Duodenal mucosa (tissue), 2 donors: ENCODE measurements around the gene GNGT1.
"Not testable (repeated sequence)": the region's sequence is repeated elsewhere in the genome, so short reads cannot be mapped to it uniquely, and the experiment has no call there.

Experiments
- H3K27ac ChIP-seq: one replicate; pipeline ENCODE4 v1.7.0; 2013; ENCODE audit warnings: low read depth, low read length
- H3K27me3 ChIP-seq, 2 donors: one replicate each; pipeline ENCODE4 v1.7.0; 2013; ENCODE audit warnings: low read length in 2 of 2, control low read depth in 1 of 2; ENCODE audit not compliant: insufficient read depth in 2 of 2, control insufficient read depth in 1 of 2
- H3K36me3 ChIP-seq, 2 donors: one replicate each; pipeline ENCODE4 v1.7.0; 2013; ENCODE audit warnings: low read length in 2 of 2, control low read depth in 1 of 2; ENCODE audit not compliant: insufficient read depth in 2 of 2, control insufficient read depth in 1 of 2
- H3K4me1 ChIP-seq, 2 donors: one replicate each; pipeline ENCODE4 v1.7.0; 2013; ENCODE audit warnings: low read length in 2 of 2, control low read depth in 1 of 2; ENCODE audit not compliant: insufficient read depth in 2 of 2, control insufficient read depth in 1 of 2
- H3K4me3 ChIP-seq, 2 donors: one replicate each; pipeline ENCODE4 v1.7.0; 2013; ENCODE audit warnings: low read length in 2 of 2, low read depth in 1 of 2
- H3K9ac ChIP-seq, 2 donors: one replicate each; pipeline ENCODE4 v1.7.0; 2013; ENCODE audit warnings: low read length in 2 of 2, low read depth in 1 of 2
- H3K9me3 ChIP-seq, 2 donors: one replicate each; pipeline ENCODE4 v1.7.0; 2013; ENCODE audit warnings: low read length in 2 of 2, control low read depth in 1 of 2; ENCODE audit not compliant: control insufficient read depth in 1 of 2

GNGT1 gene

DNA sequence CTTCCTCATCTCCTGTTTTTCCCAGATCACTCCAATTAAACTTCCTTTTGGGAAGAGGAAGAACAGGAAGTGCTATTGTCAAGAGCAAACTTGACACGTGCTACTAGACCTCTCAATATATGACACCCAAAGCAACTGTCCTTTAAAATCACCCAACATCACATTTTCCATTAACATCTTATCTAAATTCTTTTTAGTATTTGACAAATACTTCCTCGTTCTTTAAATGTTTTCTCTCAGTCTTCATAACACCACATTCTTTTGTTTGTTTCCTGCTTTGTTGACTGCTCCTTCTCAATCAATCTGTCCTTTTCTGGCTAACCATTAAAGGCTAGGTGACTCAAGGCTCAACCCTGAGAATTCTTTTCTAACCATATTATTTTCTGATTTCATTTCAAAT lies 8.7 kb upstream of the GNGT1 start:
- Histone ChIP-seq H3K36me3 (no peaks in the 10 kb centered on the region), H3K4me3 (no peak overlapping the region), H3K4me1 (no peaks in the 10 kb centered on the region), H3K27me3 (no peaks in the 10 kb centered on the region), H3K27ac (no peak overlapping the region), H3K9me3 (no peaks in the 10 kb centered on the region), H3K9ac (no peak overlapping the region)

DNA sequence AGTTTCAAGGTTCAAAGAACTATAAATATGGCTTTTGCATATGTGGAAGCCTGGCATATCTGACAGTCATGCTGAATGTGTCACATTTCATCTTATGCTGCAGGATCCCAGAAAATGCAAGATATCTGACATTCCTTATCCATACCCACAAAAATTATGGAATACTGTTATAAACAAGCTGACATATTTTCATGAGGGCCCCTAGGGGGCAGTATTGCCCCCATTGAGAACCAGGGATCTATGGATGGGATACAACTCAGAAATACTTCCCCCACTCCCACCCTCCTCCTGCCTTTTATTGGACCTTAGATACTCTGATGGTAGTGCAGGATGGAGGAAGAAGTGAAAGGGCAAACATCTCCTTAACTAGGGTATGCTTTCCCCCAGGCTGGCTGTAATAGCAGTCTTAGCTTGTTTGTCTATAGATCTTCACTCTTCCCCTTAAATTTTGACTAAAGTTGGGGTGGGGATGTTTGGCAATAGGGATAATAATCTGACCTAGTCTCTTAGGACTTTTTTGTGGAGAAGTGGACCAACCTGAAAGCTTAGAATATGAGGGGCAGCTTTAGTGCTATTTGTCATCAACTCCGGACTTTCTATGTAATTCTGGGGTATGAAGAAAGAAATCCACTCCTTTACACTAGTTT lies 3.5 kb upstream of the GNGT1 start:
- Histone ChIP-seq H3K9ac (no peak overlapping the region), H3K27ac (no peak overlapping the region), H3K9me3 (no peaks in the 10 kb centered on the region), H3K4me3 (no peak overlapping the region), H3K27me3 (no peaks in the 10 kb centered on the region), H3K36me3 (no peaks in the 10 kb centered on the region), H3K4me1 (no peaks in the 10 kb centered on the region)

DNA sequence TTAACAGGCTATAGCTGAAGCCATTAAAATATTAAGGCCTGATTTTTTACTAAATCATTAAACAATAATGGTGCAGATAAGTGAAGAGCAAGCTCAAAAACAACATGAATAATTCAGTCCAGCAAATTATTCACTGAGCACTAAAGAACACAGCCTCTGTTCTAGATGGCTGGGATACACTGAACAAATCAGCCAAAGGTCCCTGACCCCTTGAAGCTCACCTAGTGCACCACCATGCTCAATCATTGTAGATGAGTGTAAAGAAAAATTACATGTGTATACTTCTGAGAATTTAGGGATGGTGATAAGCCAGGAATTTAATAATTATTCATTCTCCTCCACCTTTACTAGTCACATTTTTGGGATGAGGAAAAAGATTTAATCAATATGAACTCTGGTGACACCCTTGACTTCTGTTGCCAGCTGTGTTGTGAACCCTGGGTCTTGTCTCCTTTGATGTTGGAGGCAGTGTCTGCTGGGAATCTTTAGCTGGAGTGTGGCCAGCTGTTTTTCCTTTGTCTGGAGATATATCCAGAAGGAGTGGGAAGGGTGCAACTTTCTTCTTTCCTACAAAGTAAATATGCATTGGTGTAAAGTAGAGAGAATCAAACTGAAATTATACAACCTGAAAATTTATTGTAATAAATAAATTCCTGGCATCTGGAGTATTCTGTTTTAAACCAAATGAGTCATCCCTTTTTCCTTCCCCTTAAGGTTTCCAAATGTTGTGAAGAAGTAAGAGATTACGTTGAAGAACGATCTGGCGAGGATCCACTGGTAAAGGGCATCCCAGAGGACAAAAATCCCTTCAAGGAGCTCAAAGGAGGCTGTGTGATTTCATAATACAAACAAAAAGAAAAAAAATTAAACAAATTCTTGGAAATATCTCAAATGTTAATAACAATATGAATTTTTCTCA lies 4.0 kb downstream of the GNGT1 start:
- Histone ChIP-seq H3K36me3 (no peaks in the 10 kb centered on the region), H3K9ac (no peak overlapping the region), H3K4me3 (no peak overlapping the region), H3K27me3 (no peaks in the 10 kb centered on the region), H3K27ac (no peak overlapping the region), H3K9me3 (no peaks in the 10 kb centered on the region), H3K4me1 (no peaks in the 10 kb centered on the region)

DNA sequence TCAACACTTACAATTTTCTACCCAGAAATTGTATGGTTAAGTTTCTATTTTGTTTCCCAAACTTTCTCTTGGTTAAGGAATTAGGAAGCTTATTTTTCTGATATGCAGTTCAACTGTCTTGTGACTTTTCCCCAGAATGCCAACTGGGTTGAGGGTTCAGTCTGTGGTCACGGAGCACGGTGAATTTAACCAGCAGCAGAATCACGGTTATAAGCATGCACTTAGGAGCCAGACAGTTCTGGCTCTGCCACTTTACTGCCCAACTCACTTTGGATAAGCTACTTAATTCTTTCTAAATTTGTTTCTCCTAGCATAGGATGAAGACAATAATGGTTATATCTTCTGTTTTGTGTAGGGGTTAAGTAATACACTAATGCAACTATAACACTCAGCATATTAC lies 4.9 kb downstream of the GNGT1 start:
- H3K36me3 ChIP-seq, H3K27ac ChIP-seq, H3K9ac ChIP-seq, H3K27me3 ChIP-seq, H3K9me3 ChIP-seq, H3K4me1 ChIP-seq, H3K4me3 ChIP-seq: not testable (repeated sequence)

GRCh38 chr7:93911661-93912060 lies 5.3 kb downstream of the GNGT1 start:
- not testable (repeated sequence) for H3K9ac ChIP-seq, H3K9me3 ChIP-seq

DNA sequence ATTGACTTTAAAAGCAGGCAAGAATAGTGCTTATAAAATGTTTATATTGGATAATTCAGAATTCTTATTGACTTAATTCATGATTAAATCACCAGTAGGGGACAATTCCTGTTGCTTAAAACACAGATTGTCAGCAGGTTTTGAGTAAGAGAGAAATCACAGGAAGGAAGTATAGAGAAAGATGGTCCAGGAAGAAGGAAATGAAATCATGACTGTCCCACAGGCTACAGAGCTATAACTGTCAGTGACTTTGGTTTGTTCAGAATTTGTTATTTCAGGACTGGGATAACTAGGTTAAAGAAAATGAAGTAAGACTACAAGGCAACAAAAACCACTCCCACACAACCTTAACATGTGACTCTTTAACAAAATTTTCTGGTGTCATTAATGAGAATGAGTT lies 6.8 kb downstream of the GNGT1 start:
- Histone ChIP-seq H3K9ac (no peak overlapping the region), H3K4me3 (no peak overlapping the region), H3K27me3 (no peaks in the 10 kb centered on the region), H3K9me3 (no peaks in the 10 kb centered on the region), H3K4me1 (no peaks in the 10 kb centered on the region), H3K27ac (no peak overlapping the region), H3K36me3 (no peaks in the 10 kb centered on the region)

More at GRCh38 chr7:93911661-93912060, 5.3 kb downstream of the GNGT1 start:
- H3K36me3 ChIP-seq, H3K4me1 ChIP-seq, H3K4me3 ChIP-seq, H3K27ac ChIP-seq, H3K27me3 ChIP-seq: not testable (repeated sequence)

- Histone ChIP-seq H3K27me3 (no peaks in the 10 kb centered on the region), H3K27ac (no peak overlapping the region), H3K4me3 (no peak overlapping the region), H3K9me3 (no peaks in the 10 kb centered on the region), H3K9ac (no peak overlapping the region), H3K36me3 (no peaks in the 10 kb centered on the region), H3K4me1 (no peaks in the 10 kb centered on the region)
These were observed 8.3 kb downstream of the GNGT1 start for GRCh38 chr7:93914581-93915066.

- H3K27me3 ChIP-seq, H3K9ac ChIP-seq, H3K27ac ChIP-seq, H3K4me1 ChIP-seq, H3K36me3 ChIP-seq, H3K9me3 ChIP-seq, H3K4me3 ChIP-seq: not testable (repeated sequence)
These were observed 9.0 kb downstream of the GNGT1 start for GRCh38 chr7:93915206-93915842.

- not testable (repeated sequence) for H3K9me3 ChIP-seq
These were observed 9.5 kb downstream of the GNGT1 start for GRCh38 chr7:93915888-93916287.

GRCh38 chr7:93916315-93916714 lies 9.9 kb downstream of the GNGT1 start:
- H3K27me3 ChIP-seq, H3K4me1 ChIP-seq, H3K9ac ChIP-seq, H3K36me3 ChIP-seq, H3K9me3 ChIP-seq, H3K27ac ChIP-seq, H3K4me3 ChIP-seq: not testable (repeated sequence)

More at GRCh38 chr7:93915888-93916287, 9.5 kb downstream of the GNGT1 start:
- not testable (repeated sequence) for H3K4me3 ChIP-seq, H3K27ac ChIP-seq, H3K4me1 ChIP-seq, H3K27me3 ChIP-seq, H3K9ac ChIP-seq, H3K36me3 ChIP-seq
